Nephron progenitor cell (in vitro differentiated cells): ENCODE results near the gene IRF7.

ENCODE experiments used
- DNase-seq: peaks from one replicate; pipeline ENCODE4 v3.0.0; 2021
- H3K27ac Mint-ChIP-seq: 2 replicates; pipeline ENCODE4 v1.8.0; 2021; ENCODE audit warnings: mild to moderate bottlenecking, moderate library complexity, mixed read lengths
- H3K27me3 Mint-ChIP-seq: 2 replicates; pipeline ENCODE4 v1.8.0; 2021; ENCODE audit warnings: mild to moderate bottlenecking, low read depth, mixed read lengths; ENCODE audit not compliant: poor library complexity
- H3K36me3 Mint-ChIP-seq: 2 replicates; pipeline ENCODE4 v1.8.0; 2021; ENCODE audit warnings: low read depth, mixed read lengths
- H3K4me1 Mint-ChIP-seq: 2 replicates; pipeline ENCODE4 v1.8.0; 2021; ENCODE audit warnings: mixed read lengths
- H3K4me3 Mint-ChIP-seq: 2 replicates; pipeline ENCODE4 v1.8.0; 2021; ENCODE audit warnings: mild to moderate bottlenecking, moderate library complexity, mixed read lengths
- H3K9me3 Mint-ChIP-seq: 2 replicates; pipeline ENCODE4 v1.8.0; 2021; ENCODE audit warnings: mild to moderate bottlenecking, moderate library complexity, mixed read lengths
- TF ChIP-seq, protein P1 (sequence below): fragments of 200-600 bp; sonication (generic); IDR thresholded peaks from 2 replicates; pipeline ENCODE4 v1.5.0; 2021; ENCODE audit warnings: antibody characterized with exemption

Gene IRF7

DNA sequence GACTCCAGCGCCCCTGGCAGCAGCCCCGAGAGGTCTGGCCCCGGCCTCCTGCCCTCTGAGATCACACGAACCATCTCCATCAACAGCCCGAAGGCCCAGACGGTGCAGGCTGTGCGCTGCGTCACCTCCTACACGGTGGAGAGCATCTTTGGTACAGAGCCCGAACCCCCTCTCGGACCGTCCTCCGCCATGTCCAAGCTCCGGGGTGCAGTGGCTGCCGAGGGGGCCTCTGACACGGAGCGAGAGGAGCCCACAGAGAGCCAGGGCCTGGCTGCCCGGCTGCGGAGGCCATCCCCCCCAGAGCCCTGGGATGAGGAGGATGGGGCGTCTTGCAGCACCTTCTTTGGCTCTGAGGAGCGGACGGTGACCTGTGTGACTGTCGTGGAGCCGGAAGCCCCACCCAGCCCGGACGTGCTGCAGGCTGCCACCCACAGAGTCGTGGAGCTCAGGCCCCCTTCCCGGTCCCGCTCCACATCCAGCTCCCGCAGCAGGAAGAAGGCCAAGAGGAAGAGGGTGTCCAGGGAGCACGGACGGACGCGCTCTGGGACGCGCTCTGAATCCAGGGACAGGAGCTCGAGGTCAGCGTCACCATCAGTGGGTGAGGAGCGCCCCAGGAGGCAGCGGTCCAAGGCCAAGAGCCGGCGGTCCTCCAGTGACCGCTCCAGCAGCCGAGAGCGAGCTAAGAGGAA, 7.6 kb downstream of the IRF7 start:
- Mint-ChIP-seq H3K27ac (no peak overlapping the region), H3K36me3 (peaks cover 35% of the 10 kb centered on the region), H3K27me3 (no peaks in the 10 kb centered on the region), H3K9me3 (no peaks in the 10 kb centered on the region), H3K4me3 (no peak overlapping the region), H3K4me1 (peaks cover 13% of the 10 kb centered on the region)
- no peak for DNase-seq
- TF ChIP-seq, protein P1, sequence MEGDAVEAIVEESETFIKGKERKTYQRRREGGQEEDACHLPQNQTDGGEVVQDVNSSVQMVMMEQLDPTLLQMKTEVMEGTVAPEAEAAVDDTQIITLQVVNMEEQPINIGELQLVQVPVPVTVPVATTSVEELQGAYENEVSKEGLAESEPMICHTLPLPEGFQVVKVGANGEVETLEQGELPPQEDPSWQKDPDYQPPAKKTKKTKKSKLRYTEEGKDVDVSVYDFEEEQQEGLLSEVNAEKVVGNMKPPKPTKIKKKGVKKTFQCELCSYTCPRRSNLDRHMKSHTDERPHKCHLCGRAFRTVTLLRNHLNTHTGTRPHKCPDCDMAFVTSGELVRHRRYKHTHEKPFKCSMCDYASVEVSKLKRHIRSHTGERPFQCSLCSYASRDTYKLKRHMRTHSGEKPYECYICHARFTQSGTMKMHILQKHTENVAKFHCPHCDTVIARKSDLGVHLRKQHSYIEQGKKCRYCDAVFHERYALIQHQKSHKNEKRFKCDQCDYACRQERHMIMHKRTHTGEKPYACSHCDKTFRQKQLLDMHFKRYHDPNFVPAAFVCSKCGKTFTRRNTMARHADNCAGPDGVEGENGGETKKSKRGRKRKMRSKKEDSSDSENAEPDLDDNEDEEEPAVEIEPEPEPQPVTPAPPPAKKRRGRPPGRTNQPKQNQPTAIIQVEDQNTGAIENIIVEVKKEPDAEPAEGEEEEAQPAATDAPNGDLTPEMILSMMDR = no peak

DNA sequence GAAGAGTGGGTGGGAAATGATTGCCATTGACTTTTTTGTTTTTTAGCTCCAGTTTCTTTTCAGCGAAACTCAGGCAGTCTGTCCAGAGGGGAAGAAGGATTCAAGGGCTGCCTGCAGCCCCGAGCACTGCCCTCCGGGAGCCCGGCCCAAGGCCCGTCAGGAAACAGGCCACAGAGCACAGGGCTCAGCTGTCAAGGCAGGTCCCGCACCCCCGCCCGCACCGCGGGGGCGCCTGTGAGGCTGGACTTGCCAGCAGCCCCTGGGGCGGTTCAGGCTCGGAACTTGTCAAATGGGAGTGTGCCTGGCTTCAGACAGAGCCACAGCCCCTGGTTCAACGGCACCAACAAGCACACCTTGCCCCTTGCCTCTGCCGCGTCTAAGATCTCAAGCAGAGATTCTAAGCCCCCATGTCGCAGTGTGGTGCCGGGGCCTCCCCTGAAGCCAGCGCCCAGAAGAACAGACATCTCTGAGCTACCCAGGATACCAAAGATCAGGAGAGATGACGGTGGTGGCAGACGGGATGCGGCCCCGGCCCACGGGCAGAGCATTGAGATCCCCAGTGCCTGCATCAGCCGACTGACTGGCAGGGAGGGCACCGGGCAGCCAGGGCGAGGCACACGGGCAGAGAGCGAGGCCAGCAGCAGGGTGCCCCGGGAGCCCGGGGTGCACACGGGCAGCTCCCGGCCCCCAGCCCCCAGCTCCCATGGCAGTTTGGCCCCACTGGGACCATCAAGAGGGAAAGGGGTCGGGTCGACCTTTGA, 8.6 kb downstream of the IRF7 start:
- TF ChIP-seq, protein P1 = no peak
- Mint-ChIP-seq H3K4me3 (no peak overlapping the region), H3K9me3 (no peaks in the 10 kb centered on the region)

DNA sequence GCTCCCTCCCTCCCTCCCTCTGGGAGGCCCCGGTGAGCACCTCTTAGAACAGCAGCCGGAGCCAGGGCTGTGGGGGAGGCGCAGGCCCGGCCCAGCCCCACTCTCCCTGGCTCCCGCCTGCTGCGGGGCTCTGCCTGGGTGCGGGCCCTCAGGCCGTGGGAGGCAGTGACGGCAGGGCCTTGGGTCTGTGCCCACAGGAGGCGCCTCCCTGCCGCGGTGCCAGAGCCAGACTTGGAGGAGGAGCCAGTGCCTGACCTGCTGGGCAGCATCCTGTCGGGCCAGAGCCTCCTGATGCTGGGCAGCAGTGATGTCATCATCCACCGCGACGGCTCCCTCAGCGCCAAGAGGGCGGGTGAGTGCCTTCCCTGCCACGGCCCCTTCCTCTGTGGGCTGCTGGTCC, 9.5 kb downstream of the IRF7 start:
- Mint-ChIP-seq H3K4me1 (no peaks in the 10 kb centered on the region), H3K27ac (no peak overlapping the region), H3K36me3 (peaks cover 39% of the 10 kb centered on the region), H3K9me3 (no peaks in the 10 kb centered on the region), H3K27me3 (no peaks in the 10 kb centered on the region), H3K4me3 (no peak overlapping the region)
- TF ChIP-seq, protein P1 = no peak
- no peak for DNase-seq

More for the DNA sequence above, 8.6 kb downstream of the IRF7 start:
- H3K36me3 Mint-ChIP-seq = peaks cover 34% of the 10 kb centered on the region
- H3K27me3 Mint-ChIP-seq = no peaks in the 10 kb centered on the region
- peaks cover 4% of the 10 kb centered on the region for H3K4me1 Mint-ChIP-seq
- DNase-seq = no peak
- H3K27ac Mint-ChIP-seq = peak overlapping the region; percentile 83

- TF ChIP-seq, protein P1 = no peak
- Mint-ChIP-seq H3K4me1 (no peaks in the 10 kb centered on the region), H3K4me3 (no peak overlapping the region), H3K9me3 (no peaks in the 10 kb centered on the region), H3K36me3 (peaks cover 35% of the 10 kb centered on the region), H3K27ac (no peak overlapping the region), H3K27me3 (no peaks in the 10 kb centered on the region)
- DNase-seq = no peak
Observed at GRCh38 chr11:605286-606129, 10.2 kb downstream of the IRF7 start.

- TF ChIP-seq, protein P1 = no peak
- Mint-ChIP-seq H3K36me3 (peaks cover 37% of the 10 kb centered on the region), H3K27ac (no peak overlapping the region), H3K27me3 (no peaks in the 10 kb centered on the region), H3K4me1 (no peaks in the 10 kb centered on the region), H3K4me3 (no peak overlapping the region), H3K9me3 (no peaks in the 10 kb centered on the region)
- DNase-seq = no peak
Observed at GRCh38 chr11:603154-603553, 12.6 kb downstream of the IRF7 start.
